ENCODE data around the gene CCM2. TPM values are rescaled to one million over a fixed set of nuclear protein-coding genes. Genes with fewer than 3 reads are reported as not detected.

Gene CCM2
- total RNA-seq, 2 experiments from 2014 or later, result 72.3 to 77.5 TPM

GRCh38 chr7:44958645-44959344, 41.2 kb upstream of the CCM2 start:
- Mint-ChIP-seq H3K9me3 (no peaks in the 10 kb centered on the region), H3K27me3 (no peaks in the 10 kb centered on the region), H3K4me1 (ENCODE audit: low read depth) (peaks cover 19% of the 10 kb centered on the region), H3K36me3 (ENCODE audit: low read depth) (peaks cover 14% of the 10 kb centered on the region), H3K27ac (peak overlapping the region; percentile 45), H3K4me3 (no peak overlapping the region)
- ChIA-PET POLR2A (interaction anchor here (0.8 to 11.6 kb wide), 3 partner anchors 12 to 18 kb away, joined by 3 to 317 read pairs (median 5); partner anchors contain the start of gene MYO1G), CTCF (no interaction called here)
- intact Hi-C loops (cut with micrococcal nuclease), result no loop called here
- DNase-seq (no peak), ATAC-seq (no peak)
- TF ChIP-seq CTCF (IDR thresholded peaks at IDR 0.05), result no peak

GRCh38 chr7:44959433-44959951, 40.5 kb upstream of the CCM2 start:
- Mint-ChIP-seq H3K4me1 (ENCODE audit: low read depth) (peaks cover 19% of the 10 kb centered on the region), H3K27me3 (no peaks in the 10 kb centered on the region), H3K4me3 (no peak overlapping the region), H3K27ac (peak overlapping the region; percentile 76), H3K36me3 (ENCODE audit: low read depth) (peaks cover 19% of the 10 kb centered on the region), H3K9me3 (no peaks in the 10 kb centered on the region)
- POLR2A ChIA-PET, result interaction anchor here (0.7 to 11.6 kb wide), 7 partner anchors 9 to 152 kb away, joined by 3 to 317 read pairs (median 3); partner anchors contain the start of genes MYO1G and TBRG4
- DNase-seq, result peak; percentile 78
- no peak for TF ChIP-seq CTCF (IDR thresholded peaks at IDR 0.05)
- peak; percentile 38 for ATAC-seq
- intact Hi-C loops (cut with micrococcal nuclease), result no loop called here
- CTCF ChIA-PET, result interaction anchor here (0.7 kb wide), 1 partner anchor 14 kb away, joined by 4 read pairs; no protein-coding TSS in a partner anchor

- no peak for TF ChIP-seq CTCF (IDR thresholded peaks at IDR 0.05)
- ATAC-seq (peak; percentile 9), DNase-seq (peak; percentile 32)
- intact Hi-C loops (cut with micrococcal nuclease), result no loop called here
- Mint-ChIP-seq H3K36me3 (ENCODE audit: low read depth) (peaks cover 22% of the 10 kb centered on the region), H3K9me3 (no peaks in the 10 kb centered on the region), H3K27me3 (no peaks in the 10 kb centered on the region), H3K4me3 (no peak overlapping the region), H3K27ac (peak overlapping the region; percentile 76), H3K4me1 (ENCODE audit: low read depth) (peaks cover 19% of the 10 kb centered on the region)
- ChIA-PET CTCF (interaction anchor here (0.7 to 1.0 kb wide), 2 partner anchors 13 kb away, joined by 3 to 4 read pairs; no protein-coding TSS in a partner anchor), POLR2A (interaction anchor here (0.7 to 11.6 kb wide), 8 partner anchors 9 to 360 kb away, joined by 3 to 317 read pairs (median 3); partner anchors contain the start of genes MYO1G and TBRG4)
Observed at GRCh38 chr7:44960011-44960580, 39.9 kb upstream of the CCM2 start.

GRCh38 chr7:44961844-44962482, 38.0 kb upstream of the CCM2 start:
- H3K4me1 Mint-ChIP-seq (ENCODE audit: low read depth), result peaks cover 19% of the 10 kb centered on the region
- TF ChIP-seq CTCF (IDR thresholded peaks at IDR 0.05), result no peak
- DNase-seq (peak; percentile 55), ATAC-seq (peak; percentile 11)
- intact Hi-C loops (cut with micrococcal nuclease), result no loop called here
- ChIA-PET POLR2A (interaction anchor here (0.7 to 11.6 kb wide), 9 partner anchors 11 to 158 kb away, joined by 3 to 317 read pairs (median 3); partner anchors contain the start of gene MYO1G), CTCF (no interaction called here)
- peaks cover 39% of the 10 kb centered on the region for H3K36me3 Mint-ChIP-seq (ENCODE audit: low read depth)
- no peaks in the 10 kb centered on the region for H3K27me3 Mint-ChIP-seq
- H3K27ac Mint-ChIP-seq, result no peak overlapping the region
- no peak overlapping the region for H3K4me3 Mint-ChIP-seq
- no peaks in the 10 kb centered on the region for H3K9me3 Mint-ChIP-seq

All from activated CD8-positive, alpha-beta T cell treated with anti-CD3 and anti-CD28 coated beads for 36 hours (primary cell).